ENCODE measurements around the gene NID2. TPM values are rescaled to one million over a fixed set of nuclear protein-coding genes. Genes with fewer than 3 reads are reported as not detected.

NID2 gene
- total RNA-seq, 1 donor: 0.31 TPM

GRCh38 chr14:51962711-51963110, 106.1 kb downstream of the NID2 start:
- H3K4me3 ChIP-seq (ENCODE audit: low read length): no peak overlapping the region
- H3K27me3 ChIP-seq (ENCODE audit: insufficient read depth, low read length): no peaks in the 10 kb centered on the region
- peaks cover 5% of the 10 kb centered on the region for H3K4me1 ChIP-seq (ENCODE audit: insufficient read depth, low read length)
- H3K9me3 ChIP-seq (ENCODE audit: low read depth, low read length): no peaks in the 10 kb centered on the region

- Histone ChIP-seq H3K9me3 (ENCODE audit: low read depth, low read length) (no peaks in the 10 kb centered on the region), H3K27me3 (ENCODE audit: insufficient read depth, low read length) (no peaks in the 10 kb centered on the region), H3K4me1 (ENCODE audit: insufficient read depth, low read length) (peaks cover 5% of the 10 kb centered on the region), H3K4me3 (ENCODE audit: low read length) (no peak overlapping the region)
Observed at GRCh38 chr14:51960866-51961265, 108.0 kb downstream of the NID2 start.

GRCh38 chr14:51959928-51960327, 108.9 kb downstream of the NID2 start:
- no peaks in the 10 kb centered on the region for H3K27me3 ChIP-seq (ENCODE audit: insufficient read depth, low read length)
- no peak overlapping the region for H3K4me3 ChIP-seq (ENCODE audit: low read length)
- no peaks in the 10 kb centered on the region for H3K9me3 ChIP-seq (ENCODE audit: low read depth, low read length)
- peaks cover 5% of the 10 kb centered on the region for H3K4me1 ChIP-seq (ENCODE audit: insufficient read depth, low read length)

- Histone ChIP-seq H3K27me3 (ENCODE audit: insufficient read depth, low read length) (no peaks in the 10 kb centered on the region), H3K9me3 (ENCODE audit: low read depth, low read length) (no peaks in the 10 kb centered on the region), H3K4me1 (ENCODE audit: insufficient read depth, low read length) (peaks cover 5% of the 10 kb centered on the region), H3K4me3 (ENCODE audit: low read length) (no peak overlapping the region)
Observed at GRCh38 chr14:51957950-51958349, 110.9 kb downstream of the NID2 start.

Other genes with a start within 250 kb of the NID2 start
- 180 TPM for gene GNG2, start 208.4 kb downstream of the NID2 start, total RNA-seq
- gene RTRAF, start 79.5 kb downstream of the NID2 start, total RNA-seq: 99.7 TPM
- gene PTGDR, start 198.6 kb upstream of the NID2 start, total RNA-seq: 3.8 TPM
- gene PTGER2, start 245.3 kb upstream of the NID2 start, total RNA-seq: 46.7 TPM